Upper lobe of left lung (tissue), 6 donors: ENCODE data around the gene AATF. TPM values are rescaled to one million over a fixed set of nuclear protein-coding genes. Genes with fewer than 3 reads are reported as not detected.

Experiments
- ATAC-seq, 2 donors: fragments of 200-7000 bp; cut with Tn5 transposase; one replicate each; pipeline ENCODE4 v1.9.1; 2022; ENCODE audit warnings: mild to moderate bottlenecking in 2 of 2, moderate library complexity in 2 of 2; ENCODE audit not compliant: low FRiP score in 2 of 2
- DNase-seq, 2 donors: peaks; one replicate each; pipeline ENCODE4 v3.0.0-alpha.2; 2019 to 2020
- H3K27ac ChIP-seq, 4 donors: fragments of 200-600 bp; sonication (generic); one replicate each; pipeline ENCODE4 v1.5.1; 2016 to 2019
- H3K27me3 ChIP-seq, 4 donors: fragments of 200-600 bp; sonication (generic); one replicate each; pipeline ENCODE4 v1.5.1; 2017 to 2019
- H3K36me3 ChIP-seq, 4 donors: fragments of 200-600 bp; sonication (generic); one replicate each; pipeline ENCODE4 v1.5.1; 2016 to 2019
- H3K4me1 ChIP-seq, 4 donors: fragments of 200-600 bp; sonication (generic); one replicate each; pipeline ENCODE4 v1.5.1; 2018 to 2019
- H3K4me3 ChIP-seq, 4 donors: fragments of 200-600 bp; sonication (generic); one replicate each; pipeline ENCODE4 v1.5.1; 2017 to 2019; ENCODE audit warnings: mild to moderate bottlenecking in 2 of 4, moderate library complexity in 1 of 4
- H3K9me3 ChIP-seq, 4 donors: fragments of 200-600 bp; sonication (generic); one replicate each; pipeline ENCODE4 v1.5.1; 2018 to 2019
- CTCF ChIP-seq, 6 experiments: fragments of 450-650 bp in 4 of 6; fragments of 200-600 bp in 2 of 6; sonication (generic) in 2 of 6; IDR thresholded peaks; one replicate each; pipeline ENCODE4 v1.5.1; 2016 to 2019; ENCODE audit warnings: antibody characterized with exemption in 6 of 6
- EP300 ChIP-seq, 4 donors: sonication (generic); formaldehyde crosslinking; IDR thresholded peaks; one replicate each; pipeline ENCODE4 v1.5.1; 2017; ENCODE audit warnings: antibody characterized with exemption in 4 of 4, control low read depth in 2 of 4
- POLR2A ChIP-seq, 4 donors: fragments of 450-650 bp; IDR thresholded peaks; one replicate each; pipeline ENCODE4 v1.5.1; 2016 to 2017; ENCODE audit warnings: antibody characterized with exemption in 4 of 4, mild to moderate bottlenecking in 2 of 4
- POLR2AphosphoS5 ChIP-seq, 2 donors: sonication (generic); formaldehyde crosslinking; IDR thresholded peaks; one replicate each; pipeline ENCODE4 v1.5.1; 2017; ENCODE audit warnings: antibody characterized with exemption in 2 of 2
- WGBS, 2 donors: methylation state at CpG; one replicate each; pipeline ENCODE4 v1.1.5; 2017 to 2018; 5-methylcytosine and 5-hydroxymethylcytosine counted together
- total RNA-seq, 6 donors: library from RNA; depleted of rRNA in 4 of 6; stranded (reverse); fragments of >200 nt in 4 of 6; gene quantifications; one replicate each; pipeline versions ENCODE4 v1.1.0 to v1.2.1, GENCODE V29; 2016 to 2021
- donor health status: DM: no; HTN: no; CAD: no; lungs with moderate emphysema.
- donor health status: DM: no; HTN: yes; CAD: no; lungs with severe emphysema.

Gene AATF
- total RNA-seq, 6 donors from 2014 or later: 30.7 to 45.4 (median 37.3) TPM

- Histone ChIP-seq H3K27me3 (no peaks in the 10 kb centered on the region), H3K27ac (no peak overlapping the region), H3K9me3 (no peaks in the 10 kb centered on the region), H3K36me3 (no peaks in the 10 kb centered on the region), H3K4me3 (no peak overlapping the region), H3K4me1 (peaks cover 0 to 8% (median 2%) of the 10 kb centered on the region in 4 donors)
- ATAC-seq (no peak), DNase-seq (no peak)
- WGBS, 2 donors: 72 to 87% methylated on average over 2 of the region's 2 CpGs
- TF ChIP-seq EP300 (IDR thresholded peaks at IDR 0.05) (no peak), CTCF (IDR thresholded peaks at IDR 0.05) (no peak), POLR2A (IDR thresholded peaks at IDR 0.05) (no peak)
Measured at GRCh38 chr17:36977568-36977967, 28.8 kb downstream of the AATF start.

GRCh38 chr17:36978810-36979564 is 30.2 kb downstream of the AATF start:
- Histone ChIP-seq H3K4me1 (peaks cover 0 to 8% (median 2%) of the 10 kb centered on the region in 4 donors), H3K36me3 (no peaks in the 10 kb centered on the region), H3K27me3 (no peaks in the 10 kb centered on the region), H3K27ac (no peak overlapping the region), H3K4me3 (no peak overlapping the region), H3K9me3 (no peaks in the 10 kb centered on the region)
- DNase-seq (no peak), ATAC-seq (no peak)
- TF ChIP-seq POLR2AphosphoS5 (IDR thresholded peaks at IDR 0.05) (no peak), CTCF (IDR thresholded peaks at IDR 0.05) (no peak), POLR2A (IDR thresholded peaks at IDR 0.05) (no peak), EP300 (IDR thresholded peaks at IDR 0.05) (no peak)
- 86 to 89% methylated on average over 11 of the region's 11 CpGs for WGBS, 2 donors

GRCh38 chr17:36979565-36979941 is 30.8 kb downstream of the AATF start:
- Histone ChIP-seq H3K36me3 (no peaks in the 10 kb centered on the region), H3K4me1 (peaks cover 0 to 8% (median 2%) of the 10 kb centered on the region in 4 donors), H3K27ac (no peak overlapping the region), H3K27me3 (no peaks in the 10 kb centered on the region), H3K4me3 (no peak overlapping the region), H3K9me3 (no peaks in the 10 kb centered on the region)
- TF ChIP-seq EP300 (IDR thresholded peaks at IDR 0.05): no peak
- TF ChIP-seq POLR2AphosphoS5 (IDR thresholded peaks at IDR 0.05): no peak
- TF ChIP-seq CTCF (IDR thresholded peaks at IDR 0.05): no peak
- TF ChIP-seq POLR2A (IDR thresholded peaks at IDR 0.05): no peak
- DNase-seq: no peak
- ATAC-seq: no peak
- WGBS, 2 donors: 70 to 82% methylated on average over 4 of the region's 4 CpGs

GRCh38 chr17:36980280-36980761 is 31.6 kb downstream of the AATF start:
- Histone ChIP-seq H3K36me3 (no peaks in the 10 kb centered on the region), H3K27ac (no peak overlapping the region), H3K27me3 (no peaks in the 10 kb centered on the region), H3K9me3 (no peaks in the 10 kb centered on the region), H3K4me1 (peaks cover 0 to 8% (median 2%) of the 10 kb centered on the region in 4 donors), H3K4me3 (no peak overlapping the region)
- WGBS, 2 donors: 47 to 69% methylated on average over 2 of the region's 2 CpGs
- TF ChIP-seq EP300 (IDR thresholded peaks at IDR 0.05): no peak
- TF ChIP-seq POLR2AphosphoS5 (IDR thresholded peaks at IDR 0.05): no peak
- no peak for TF ChIP-seq POLR2A (IDR thresholded peaks at IDR 0.05)
- no peak for TF ChIP-seq CTCF (IDR thresholded peaks at IDR 0.05)
- ATAC-seq (no peak), DNase-seq (no peak)

GRCh38 chr17:36983618-36984017 is 34.9 kb downstream of the AATF start:
- H3K27me3 ChIP-seq: no peaks in the 10 kb centered on the region
- peaks cover 0 to 27% (median 6%) of the 10 kb centered on the region in 4 donors for H3K36me3 ChIP-seq
- ATAC-seq: no peak
- no peak for DNase-seq
- TF ChIP-seq CTCF (IDR thresholded peaks at IDR 0.05) (no peak), EP300 (IDR thresholded peaks at IDR 0.05) (no peak), POLR2A (IDR thresholded peaks at IDR 0.05) (no peak), POLR2AphosphoS5 (IDR thresholded peaks at IDR 0.05) (no peak)
- H3K27ac ChIP-seq: no peak overlapping the region
- H3K4me3 ChIP-seq: no peak overlapping the region
- no peaks in the 10 kb centered on the region for H3K9me3 ChIP-seq
- peaks cover 0 to 4% (median 2%) of the 10 kb centered on the region in 4 donors for H3K4me1 ChIP-seq
